Fibroblast of skin of scalp (primary cell): ENCODE data around the gene RXRA.

ENCODE experiments used
- DNase-seq: peaks from one replicate; pipeline ENCODE4 v3.0.0-alpha.2; 2013

The RXRA gene

DNA sequence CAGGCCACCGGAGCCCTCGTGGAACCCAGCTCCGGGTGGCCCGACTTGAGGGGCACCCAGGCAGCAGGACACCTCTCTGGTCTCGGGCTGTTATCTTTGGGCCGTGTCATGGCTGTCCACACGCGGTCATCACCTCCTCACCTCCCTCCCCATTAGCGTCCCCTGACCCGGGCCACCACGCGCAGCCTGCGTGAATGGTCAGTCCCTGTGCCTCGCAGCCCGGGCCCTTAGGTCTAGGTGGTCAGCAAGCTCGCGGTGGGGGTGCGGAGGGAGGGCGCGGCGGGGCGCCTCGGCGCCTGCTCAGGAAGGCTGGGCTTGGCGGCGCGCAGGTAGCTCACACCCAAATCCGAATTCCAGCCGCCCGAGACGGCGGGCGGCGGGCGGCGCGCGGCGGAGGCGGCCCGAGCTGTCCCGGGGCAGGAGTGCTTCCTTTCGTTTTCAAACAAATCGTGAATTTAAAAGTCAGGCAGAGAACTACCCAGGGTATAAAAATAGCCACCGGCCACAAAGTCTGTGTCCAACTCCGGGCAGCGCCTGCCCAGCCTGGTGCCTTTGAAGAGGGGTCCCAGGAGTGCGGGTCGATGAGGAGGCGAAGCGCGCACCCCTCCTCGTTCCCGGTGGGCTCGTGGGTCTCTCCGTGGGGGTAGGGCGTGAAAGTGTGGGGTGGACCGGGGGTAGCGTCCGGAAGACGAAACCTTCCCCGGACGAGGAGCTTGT is 1.0 kb upstream of the RXRA start:
- peak; percentile 48 for DNase-seq

DNA sequence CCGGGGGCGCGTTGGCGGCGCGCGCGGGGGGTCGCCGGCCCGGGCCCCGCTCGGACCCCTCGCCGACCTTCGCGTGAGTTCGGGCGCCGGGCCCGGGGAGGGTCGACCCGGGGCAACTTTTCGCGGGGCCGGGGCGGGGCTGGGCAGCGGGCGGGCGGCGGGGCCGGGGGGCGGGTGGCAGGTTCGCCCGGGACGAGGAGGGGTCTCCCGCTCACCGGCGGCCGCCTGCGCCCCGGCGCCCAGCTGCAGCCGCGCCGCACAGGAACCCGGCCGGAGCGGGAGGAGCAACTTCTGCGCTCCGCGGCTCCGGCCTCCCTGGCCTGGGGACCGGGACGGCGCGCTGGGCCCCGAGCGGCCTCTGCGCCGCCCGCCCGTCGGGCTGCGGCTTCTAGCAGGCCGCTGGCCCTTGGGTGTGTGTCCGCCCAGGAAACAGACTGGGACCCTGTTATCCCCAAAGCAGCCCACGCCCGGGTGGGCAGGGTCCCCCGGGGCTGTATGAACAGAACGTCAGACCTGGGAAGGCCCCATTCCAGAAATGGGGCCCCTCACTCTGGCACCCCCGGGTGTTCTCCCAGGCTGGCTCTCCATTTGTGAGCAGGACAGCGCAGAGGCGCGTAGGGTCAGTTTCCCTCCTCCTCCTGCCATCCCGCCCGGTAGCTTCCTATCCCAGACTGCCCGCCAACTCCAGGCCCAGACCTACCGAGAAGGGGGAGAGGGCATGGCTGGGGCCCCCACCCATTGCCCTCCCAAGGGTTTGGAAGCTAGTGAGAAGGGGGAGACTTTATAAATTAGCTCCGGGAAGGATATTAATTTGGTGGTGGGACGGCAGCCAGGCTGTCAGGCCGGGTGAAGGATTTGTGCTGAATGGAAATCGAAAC is 708 bp downstream of the RXRA start:
- DNase-seq = no peak

DNA sequence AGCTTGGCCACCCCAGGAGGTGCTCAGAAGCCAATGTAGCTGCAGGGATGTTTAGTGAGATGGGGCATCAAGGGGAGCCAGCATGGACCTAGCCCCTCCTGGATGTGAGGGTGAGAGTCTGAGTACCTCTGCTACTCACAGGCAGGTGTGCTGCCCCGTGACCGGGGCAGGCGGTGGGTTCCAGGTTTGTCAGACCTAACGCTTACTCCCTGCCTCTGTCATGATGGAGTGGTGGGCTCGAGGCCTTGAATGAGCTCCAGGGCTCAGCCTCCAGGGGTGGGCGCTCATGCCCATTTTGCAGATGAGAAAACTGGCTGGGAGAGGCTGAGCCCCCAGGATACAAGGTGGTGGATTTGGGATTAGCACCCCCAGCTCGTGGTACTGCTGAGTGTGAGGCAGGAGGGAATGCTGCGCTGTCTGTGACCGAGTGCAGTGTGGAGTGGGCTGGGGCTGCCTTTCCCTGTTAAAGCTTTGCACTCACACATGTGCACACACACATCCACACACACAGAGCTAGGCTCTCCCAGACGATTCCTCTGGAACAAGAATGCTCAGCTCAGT is 1.5 kb downstream of the RXRA start:
- no peak for DNase-seq

DNA sequence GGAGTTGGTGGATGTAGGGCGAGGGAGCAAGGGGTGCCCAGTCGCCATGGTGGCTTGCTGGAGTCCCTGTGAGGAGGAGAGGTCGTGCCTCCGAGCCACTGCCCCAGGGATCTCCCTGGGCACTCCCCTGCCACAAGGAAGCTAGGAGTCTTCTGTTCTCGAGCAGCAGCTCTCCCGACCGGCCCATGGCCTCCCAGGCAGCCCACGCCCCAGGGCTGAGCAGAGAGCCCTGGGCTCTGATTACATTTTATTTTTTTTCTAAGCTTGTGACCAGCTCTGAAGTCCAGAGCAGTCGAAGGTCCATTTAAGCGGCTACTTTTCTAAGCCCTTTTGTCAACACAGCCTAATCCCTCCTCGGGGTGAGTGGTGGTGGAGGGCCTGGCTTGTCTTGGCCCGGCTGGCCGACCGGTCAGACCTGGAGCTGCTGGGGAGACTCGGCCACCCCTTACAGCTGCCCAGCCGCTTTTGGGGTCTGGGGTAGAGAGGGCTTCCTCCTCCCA is 2.1 kb downstream of the RXRA start:
- DNase-seq = no peak

DNA sequence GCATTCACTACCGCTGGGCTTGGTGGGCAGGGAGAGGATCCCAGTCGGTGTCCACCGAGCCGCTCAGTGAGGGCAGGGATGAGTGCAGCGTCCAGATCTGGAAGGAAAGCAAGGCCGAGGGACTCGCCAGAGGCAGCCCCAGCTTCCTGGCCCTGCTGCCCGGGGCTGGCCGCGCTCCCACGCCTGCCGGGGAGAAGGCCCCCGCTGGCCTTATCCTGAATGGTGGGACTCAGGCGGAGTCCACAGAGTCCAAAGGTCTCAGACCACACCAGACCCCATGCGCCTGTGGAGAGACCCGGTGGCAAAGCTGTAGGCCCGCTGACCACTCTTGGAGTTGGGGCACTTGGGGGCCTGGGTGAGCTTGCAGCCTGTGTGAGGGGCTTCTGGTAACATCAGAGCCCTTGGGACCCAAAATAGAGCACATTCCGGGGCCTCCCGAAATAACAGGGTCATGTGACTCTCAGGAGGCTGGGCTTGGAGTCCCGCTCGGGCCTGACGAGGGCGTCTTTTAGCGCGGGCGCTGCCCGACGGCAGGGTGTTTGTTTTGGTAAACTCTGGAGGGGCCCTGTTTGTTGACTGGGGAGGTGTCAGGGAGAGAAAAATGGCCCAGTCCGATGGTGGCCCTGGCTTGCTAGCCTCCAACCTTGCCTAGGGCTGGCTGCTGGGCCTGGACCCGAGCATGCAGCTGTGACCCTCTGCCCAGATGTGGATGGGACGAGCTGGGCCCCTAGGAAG is 2.8 kb downstream of the RXRA start:
- DNase-seq = no peak

DNA sequence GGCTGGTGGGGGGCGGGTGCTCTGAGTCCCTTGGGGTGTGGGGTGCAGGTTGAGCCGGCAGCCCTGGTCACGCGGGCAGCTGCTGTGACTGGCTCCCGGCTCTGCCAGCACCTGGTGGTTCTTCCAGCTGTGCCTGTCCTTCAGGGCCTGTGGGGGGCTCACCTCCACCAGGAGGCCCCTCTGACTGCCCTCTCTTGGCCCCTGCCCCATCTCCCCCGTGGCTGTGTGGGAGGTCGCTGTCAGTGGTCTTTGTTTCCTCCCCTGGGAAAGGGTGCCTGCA is 3.3 kb downstream of the RXRA start:
- DNase-seq = no peak

DNA sequence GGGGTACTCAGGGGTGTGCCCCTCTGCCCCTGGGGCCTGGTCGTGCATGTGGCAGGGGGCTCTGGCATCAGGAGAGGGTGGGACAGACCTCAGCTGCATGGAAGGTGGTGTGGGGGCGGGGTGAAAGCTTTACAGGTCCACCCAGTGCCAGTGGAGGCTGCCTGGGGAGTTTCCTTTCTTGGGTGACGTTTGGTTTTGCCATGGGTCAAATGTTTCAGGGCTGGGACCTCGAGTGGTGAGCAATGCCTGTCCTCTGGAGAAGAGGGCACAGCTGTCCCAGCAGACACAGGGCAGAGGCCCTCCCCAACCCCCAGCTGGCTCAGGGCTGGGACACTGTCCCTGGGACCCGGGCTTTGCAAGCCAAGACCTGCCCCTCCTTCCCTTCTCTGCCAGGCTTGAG is 3.6 kb downstream of the RXRA start:
- DNase-seq = no peak

DNA sequence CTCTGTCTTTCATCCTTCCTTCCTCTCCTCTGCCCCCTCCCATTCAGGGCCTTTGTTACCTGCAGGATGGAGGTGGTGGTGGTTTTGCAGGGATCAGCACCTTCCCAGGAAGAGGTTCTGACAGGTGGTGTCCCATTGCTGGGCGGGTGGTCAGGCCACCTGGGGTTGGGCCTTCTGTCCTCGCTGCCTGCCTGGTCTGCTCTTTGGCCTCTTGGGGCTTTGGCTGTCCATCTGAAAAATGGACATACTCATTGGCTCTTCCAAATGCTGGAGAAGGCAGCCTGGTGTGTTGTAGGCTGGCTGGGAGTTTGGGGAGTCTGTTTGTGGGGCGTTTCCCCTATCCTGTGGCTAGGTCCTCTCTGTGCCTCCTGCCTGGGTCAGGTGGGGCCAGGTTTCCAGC is 4.3 kb downstream of the RXRA start:
- no peak for DNase-seq

DNA sequence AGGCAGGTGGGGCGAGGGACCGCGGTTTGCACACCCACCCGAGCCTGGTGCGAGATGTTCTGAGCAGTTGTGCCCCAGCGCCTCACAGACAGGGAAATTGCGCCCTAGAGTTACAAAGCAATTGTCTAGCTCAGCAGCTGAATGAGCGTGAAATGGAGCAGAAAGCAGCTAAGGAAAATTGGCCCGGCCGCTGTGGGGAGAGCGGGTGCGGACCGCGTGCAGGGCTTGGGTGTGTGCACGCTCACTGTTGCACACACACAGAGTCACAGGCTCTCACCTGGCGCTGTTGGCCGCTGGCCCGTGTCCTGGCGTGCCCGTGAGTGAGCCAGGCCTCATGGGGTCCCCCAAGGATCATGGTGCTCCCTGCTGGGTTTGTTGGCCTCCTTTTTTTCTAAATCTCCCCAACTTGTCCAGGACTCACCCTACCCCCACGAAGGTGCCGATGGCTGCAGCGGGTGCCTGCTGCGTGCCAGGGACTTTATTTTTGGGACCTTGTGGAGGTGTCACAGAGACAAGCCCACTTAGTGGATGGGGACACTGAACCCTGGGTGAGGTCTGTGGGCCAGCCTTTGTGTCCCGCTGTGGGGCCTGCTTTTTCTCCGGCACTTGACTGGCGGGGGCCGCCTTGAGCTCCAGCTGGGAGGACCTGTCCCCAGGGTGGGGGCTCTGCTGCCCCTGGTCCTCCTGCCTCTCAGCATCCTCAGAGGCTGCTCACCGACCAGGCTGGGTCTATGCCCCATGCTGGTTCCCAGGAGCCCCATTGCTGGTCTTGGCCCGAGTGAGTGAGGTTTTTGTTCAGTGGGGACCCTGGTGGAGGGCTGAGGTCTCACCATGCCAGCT is 5.2 kb downstream of the RXRA start:
- DNase-seq = no peak

DNA sequence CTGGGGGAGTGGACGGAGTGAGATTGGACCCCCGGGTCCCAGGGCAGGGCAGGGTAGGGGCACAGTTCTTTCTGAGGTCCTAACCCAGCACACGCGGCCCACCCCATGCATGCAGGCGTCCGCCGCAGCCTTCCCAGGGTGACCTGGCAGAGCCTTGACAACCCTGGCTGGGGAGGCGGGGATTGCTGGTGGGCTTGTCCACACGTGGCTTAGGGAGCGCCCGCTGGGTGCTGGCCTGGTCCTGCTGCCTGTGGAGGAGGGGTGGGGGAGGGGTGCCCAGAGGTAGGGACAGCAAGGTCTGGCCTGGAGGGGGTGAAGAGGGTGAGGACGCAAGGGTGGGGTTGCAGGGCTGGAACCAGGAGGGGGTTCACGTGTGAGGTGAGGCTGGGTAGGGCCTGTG is 6.0 kb downstream of the RXRA start:
- DNase-seq = no peak

DNA sequence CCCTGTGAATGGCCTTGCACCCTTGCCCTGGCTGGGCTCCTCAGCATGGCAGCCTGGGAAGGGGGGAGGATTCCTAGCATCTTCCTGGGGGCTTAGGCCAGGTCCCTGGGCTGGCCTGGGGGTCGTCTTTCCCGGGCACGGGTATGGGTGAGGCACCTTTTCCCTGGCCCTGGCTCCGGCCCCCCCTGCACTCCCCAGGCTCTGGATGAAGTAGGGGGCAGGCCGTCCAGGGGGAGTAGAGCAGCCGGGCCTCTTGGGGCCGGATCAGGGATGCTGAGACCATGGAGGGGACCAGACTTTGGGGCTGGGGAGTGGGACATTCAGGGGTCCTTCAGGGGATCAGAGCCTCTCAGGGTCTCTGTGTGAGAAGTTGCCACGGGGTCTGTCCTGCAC is 6.6 kb downstream of the RXRA start:
- DNase-seq = no peak

DNA sequence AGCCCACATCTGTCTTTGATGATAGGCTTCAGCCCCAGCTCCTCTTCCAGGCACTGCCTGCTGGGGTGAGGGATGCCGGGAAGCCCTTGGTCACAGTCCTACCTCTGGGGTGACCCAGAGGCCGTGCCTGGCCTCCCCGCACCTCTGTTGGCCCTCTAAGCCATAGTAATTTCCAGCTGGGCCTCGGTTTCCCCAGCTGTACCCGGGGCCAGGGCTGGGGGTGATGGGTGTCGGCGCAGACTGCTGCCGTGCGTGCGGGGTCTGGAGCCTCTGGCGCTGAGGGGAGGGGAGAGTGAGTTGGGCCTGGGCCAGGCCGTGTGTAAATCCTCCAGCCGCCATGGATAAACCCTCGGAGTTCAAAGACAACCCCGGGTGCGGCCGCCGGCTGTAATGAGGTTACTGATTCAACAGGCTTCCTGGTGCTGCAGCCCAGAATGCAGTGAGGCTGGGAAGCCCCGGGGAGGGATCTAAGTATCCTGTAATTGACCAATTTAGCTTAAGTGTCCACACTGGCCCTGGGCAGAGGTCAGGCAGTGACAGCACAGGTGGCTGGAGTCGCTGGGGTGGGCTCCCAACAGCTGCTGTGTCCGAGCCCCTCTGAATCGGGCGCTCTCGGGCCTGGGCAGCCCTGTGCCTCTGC is 7.1 kb downstream of the RXRA start:
- no peak for DNase-seq

DNA sequence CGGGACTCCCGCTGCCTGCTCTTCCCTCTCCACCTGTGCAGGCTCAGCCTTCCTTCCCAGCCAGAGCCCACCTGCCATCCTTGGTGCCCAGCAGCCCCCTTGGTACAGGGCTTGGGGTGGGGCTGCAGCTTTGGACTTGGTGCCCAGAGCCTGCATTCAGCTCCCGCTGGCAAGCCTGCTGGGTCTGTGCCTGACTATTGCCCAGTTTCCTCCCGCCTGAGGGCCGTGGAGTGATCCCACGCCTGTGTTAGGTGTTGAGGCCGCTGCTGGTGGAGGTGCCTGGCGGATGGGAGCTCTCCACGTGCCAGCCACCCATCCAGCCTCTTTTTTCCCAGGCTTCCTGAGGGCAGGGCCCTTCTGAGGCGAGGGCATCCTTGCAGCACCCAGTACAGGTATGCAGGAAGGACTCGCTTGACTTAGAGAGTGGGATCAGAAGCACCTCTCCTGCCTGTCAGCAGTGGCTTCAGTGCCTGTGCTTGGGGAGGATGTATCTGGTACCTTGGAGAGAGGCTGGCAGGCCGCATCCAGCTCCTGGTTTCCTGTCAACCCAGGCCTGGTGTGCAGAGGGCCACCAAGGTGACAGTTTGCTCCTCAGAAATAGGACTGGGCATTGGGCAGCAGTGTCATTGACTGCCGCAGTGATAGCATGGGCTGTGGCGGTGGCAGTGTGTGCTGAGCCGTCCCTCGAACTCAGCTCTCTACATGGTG is 7.8 kb downstream of the RXRA start:
- DNase-seq = no peak

DNA sequence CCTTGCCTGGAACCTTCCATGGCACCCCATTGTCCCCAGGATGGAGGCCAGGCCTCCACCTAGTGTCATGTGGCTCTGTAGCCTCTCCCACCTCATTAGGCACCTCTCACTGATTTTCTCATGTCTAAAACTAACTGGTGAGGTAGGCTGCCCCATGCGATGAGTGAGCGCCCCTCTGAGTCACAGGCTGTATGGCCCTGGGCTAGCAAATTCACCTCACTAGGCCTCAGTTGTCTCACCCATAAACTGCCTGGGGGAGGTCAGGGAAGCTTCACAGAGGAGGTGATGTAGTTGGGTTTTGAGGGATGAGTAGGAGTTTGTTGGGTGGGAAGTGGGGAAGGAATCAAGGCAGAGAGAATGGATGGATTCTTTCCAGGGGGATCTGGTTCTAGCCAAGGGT is 8.8 kb downstream of the RXRA start:
- DNase-seq = no peak

DNA sequence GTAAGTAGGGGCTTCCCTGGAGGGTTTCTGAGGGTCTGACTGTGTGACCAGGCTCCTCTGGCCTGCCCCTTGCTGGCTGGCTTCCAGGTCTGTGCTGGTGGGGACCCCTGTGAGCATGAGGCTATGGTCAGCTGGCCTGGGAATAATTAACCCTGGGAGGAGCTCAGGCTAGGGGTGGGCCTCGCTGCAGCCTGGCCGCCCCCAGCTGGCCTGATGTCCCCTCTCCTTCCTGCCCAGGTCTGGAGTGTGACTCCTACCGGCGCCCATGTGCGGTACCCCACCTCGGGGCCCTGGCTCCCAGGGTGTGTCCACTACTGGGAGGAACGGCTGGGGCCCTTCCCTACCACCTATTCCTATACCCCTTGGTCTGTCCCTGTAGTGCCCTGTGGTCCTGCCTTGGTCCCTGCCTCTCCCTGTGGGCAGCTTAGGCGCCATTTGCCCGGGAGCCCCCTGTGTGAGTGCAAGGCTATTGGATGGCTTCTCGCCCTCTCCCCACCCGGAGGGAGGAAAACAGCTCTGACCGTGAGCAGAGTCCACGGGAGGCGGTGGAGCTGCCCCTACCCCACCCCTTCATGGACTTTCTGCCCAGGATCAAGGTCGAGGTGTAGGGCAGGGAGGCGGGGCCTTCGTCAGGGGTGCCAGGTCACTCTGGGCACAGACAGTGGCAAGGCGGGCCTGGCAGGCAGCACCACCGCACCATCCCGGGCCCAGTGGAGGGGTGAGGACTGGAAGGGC is 9.4 kb downstream of the RXRA start:
- no peak for DNase-seq

DNA sequence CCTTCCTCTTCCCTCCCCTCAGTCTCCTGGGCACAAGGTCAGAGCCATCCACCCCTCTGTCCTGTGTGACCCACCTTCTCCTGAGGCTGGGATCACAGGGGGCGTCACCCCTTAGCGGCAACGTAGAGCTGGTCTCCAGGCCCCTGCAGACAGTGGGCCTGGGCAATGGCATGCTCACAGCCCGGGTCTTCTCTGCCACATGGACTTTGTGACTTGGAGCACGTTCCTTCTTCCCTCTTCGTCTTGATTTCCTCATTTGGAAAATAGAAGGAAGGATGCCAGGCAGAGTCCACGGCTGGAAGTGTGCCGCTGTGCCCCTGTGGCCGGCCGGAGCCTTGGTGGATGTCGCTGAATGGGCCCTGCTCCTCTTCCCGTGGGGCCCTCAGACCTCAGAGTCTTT is 10.0 kb downstream of the RXRA start:
- DNase-seq = no peak

DNA sequence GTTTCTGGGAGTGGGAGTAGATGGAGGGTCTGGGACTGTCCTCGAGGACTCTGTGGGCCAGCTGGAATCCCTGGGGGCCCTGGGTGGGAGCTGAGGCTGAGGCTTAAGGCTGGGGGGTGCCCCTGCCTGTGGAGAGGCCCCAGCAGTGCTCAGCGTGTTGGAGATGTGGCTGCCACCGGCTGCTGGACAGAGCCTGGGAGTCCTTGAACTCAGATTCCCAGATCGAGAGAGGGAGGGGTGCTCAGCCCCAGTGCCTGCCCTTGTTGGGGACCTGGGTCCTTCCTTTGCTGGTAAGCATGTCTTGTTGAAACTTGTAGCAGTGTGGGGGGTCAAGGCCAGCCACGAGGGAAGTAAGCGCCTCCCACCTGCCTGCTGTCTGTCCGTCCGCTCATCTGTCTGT is 10.7 kb downstream of the RXRA start:
- DNase-seq = no peak

DNA sequence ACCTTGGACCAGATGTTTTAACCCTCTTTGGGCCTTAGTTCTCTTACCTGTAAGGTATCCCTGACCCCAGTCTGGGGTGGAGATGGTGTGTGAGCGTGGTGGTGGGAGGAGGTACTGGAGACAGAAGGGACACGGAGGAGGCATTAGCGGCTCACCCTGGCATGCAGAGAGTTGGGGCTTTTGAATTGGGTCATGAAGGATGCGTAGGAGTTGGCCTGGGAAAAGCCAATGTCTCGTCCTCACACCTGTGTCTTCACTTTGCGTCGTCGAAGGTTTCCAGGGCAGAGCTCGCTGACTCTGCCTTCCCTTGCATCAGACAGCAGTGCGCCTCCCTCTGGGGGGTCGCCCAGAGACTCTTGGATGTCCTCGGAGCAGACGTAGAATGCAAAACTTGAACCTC is 11.2 kb downstream of the RXRA start:
- no peak for DNase-seq

DNA sequence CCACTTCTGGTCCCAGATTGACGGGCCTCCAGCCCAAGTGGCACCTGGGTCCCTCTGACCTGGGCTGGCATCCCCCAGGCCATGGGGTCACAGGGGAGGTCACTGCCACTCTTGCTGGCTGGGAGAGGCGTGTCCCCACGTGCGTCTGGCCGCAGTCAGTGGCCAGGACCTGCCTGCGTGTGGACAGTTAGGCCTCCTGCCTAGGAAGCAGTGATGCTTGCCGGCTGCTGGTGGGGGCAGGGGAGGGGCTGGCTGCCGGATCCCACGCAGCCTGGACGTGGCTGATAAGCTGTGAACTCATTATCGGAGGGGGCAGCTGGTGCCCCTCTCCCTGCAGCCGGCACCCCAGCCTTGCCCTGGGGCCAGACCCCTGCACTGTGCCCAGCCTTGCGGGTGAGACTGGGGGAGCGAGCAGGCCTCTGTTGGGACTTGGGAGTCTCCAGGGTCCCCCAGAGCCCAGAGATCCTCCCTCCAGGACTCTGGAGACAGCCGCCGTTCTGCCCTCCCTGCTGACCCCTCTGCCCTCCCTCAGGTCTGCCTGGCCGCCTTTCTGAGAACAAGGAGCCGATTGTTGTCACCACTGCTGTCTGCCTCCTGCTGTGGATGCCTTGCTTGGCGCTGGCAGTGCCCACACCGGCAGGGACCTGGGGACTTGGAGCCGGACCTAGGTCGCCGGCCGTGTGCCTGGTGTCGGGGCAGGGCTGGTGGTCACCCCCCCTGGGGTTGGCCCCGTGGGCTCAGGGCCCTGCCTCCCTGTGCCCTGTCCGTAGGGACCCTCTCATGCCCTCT is 12.3 kb downstream of the RXRA start:
- DNase-seq = no peak
